HepG2 (cell line): Measurements from ENCODE around the gene CST3. TPM values are rescaled to one million over a fixed set of nuclear protein-coding genes. Genes with fewer than 3 reads are reported as not detected.

Experiments
- HNF1A ChIP-seq, 2 experiments: sonication (generic) in 1 of 2; formaldehyde crosslinking in 1 of 2; IDR thresholded peaks; 2 replicates each; pipeline versions ENCODE4 v1.4.0 to v1.6.1; 2016 to 2020; ENCODE audit warnings: borderline replicate concordance in 1 of 2, low read depth in 1 of 2, mild to moderate bottlenecking in 1 of 2, missing genetic modification reagents in 1 of 2
- HNRNPH1 ChIP-seq: fragments of 200-400 bp; formaldehyde crosslinking; optimal IDR thresholded peaks from 2 replicates; pipeline ENCODE3; 2017; ENCODE audit warnings: mild to moderate bottlenecking, low read depth, low read length
- KLF15 ChIP-seq: sonication (generic); formaldehyde crosslinking; IDR thresholded peaks from 2 replicates; pipeline ENCODE4 v1.8.1; 2023; ENCODE audit warnings: borderline replicate concordance, mild to moderate bottlenecking, inconsistent platforms, missing genetic modification reagents, mixed read lengths
- POLR2AphosphoS5 ChIP-seq: IDR thresholded peaks from 2 replicates; pipeline ENCODE4 v1.6.1; 2012; ENCODE audit warnings: low read depth, low read length
- ZHX2 ChIP-seq, 2 experiments: sonication (generic) in 1 of 2; formaldehyde crosslinking in 1 of 2; IDR thresholded peaks; 2 replicates each; pipeline versions ENCODE4 v1.6.1 to v1.9.0; 2014 to 2022; ENCODE audit warnings: antibody characterized with exemption in 1 of 2, borderline replicate concordance in 1 of 2, inconsistent platforms in 1 of 2, low read depth in 1 of 2, missing genetic modification reagents in 1 of 2
- ZIK1 ChIP-seq: sonication (generic); formaldehyde crosslinking; IDR thresholded peaks from 2 replicates; pipeline ENCODE4 v1.5.0; 2020; ENCODE audit warnings: mild to moderate bottlenecking, low read depth, missing genetic modification reagents, borderline replicate concordance
- ZNF333 ChIP-seq: sonication (generic); formaldehyde crosslinking; IDR thresholded peaks from 2 replicates; pipeline ENCODE4 v1.4.0; 2020; ENCODE audit warnings: mild to moderate bottlenecking, missing genetic modification reagents, borderline replicate concordance
- polyA plus RNA-seq, 8 experiments: library from polyadenylated mRNA; depleted of rRNA in 3 of 8; stranded (reverse) in 7 of 8; unstranded in 1 of 8; fragments of >200 nt; fragmentation: Illumina TruSeq in 4 of 8; extraction: Trizol in 4 of 8; gene quantifications; 2 replicates each; pipeline versions ENCODE4 v1.2.1 to v1.2.3, GENCODE V29; 2011 to 2016; ENCODE audit warnings: low read depth in 4 of 8, missing spikeins in 1 of 8, mixed read lengths in 1 of 8; ENCODE audit not compliant: insufficient read depth in 1 of 8
- total RNA-seq, 5 experiments: library from RNA; depleted of rRNA; stranded (reverse); fragments of >200 nt; fragmentation: Illumina TruSeq; extraction: Trizol; gene quantifications; 2 replicates each; pipeline ENCODE4 v1.2.3, GENCODE V29; 2016; ENCODE audit warnings: low read depth in 1 of 5
- TF ChIP-seq, protein P1 (sequence below): sonication (generic); formaldehyde crosslinking; IDR thresholded peaks from 2 replicates; pipeline ENCODE4 v1.4.0; 2020; ENCODE audit warnings: missing genetic modification reagents

The CST3 gene
- total and polyA plus RNA-seq, 2 of the 13 experiments (the other 11 are each of a cell fraction or from before 2014, with no cell fraction given): 690 to 1,005 TPM

DNA sequence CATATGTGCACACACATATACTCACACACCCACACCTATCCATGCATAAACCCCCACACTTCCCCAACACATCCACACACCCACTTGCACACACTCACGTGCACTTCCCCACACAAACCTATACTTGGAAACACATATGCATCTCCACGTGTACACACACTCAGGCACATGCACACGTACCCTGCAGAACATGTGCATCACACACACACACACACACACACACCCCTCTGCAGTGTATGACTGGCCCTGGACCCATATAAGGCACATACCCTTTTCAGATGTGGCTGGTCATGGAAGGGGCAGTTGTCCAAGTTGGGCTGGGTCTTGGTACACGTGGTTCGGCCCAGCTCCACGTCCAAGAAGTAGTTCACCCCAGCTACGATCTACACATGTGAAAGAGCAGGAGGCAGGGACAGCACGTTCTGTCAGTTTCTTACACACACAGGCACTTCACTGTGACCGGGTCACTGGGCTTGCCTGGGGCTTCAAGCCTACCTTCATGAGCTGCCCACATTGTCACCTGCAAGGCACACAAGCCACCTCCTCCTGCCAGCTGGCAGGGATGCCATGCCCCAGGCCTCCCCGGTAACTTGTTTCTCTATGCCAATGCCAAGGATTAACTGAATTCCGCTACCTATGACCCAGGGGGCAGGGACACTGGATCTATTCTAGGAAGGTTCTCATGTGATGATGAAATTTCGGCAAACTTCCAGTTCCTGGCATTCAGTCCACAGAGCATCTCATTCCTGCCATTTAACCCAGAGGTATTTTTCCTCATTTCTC lies 2.6 kb downstream of the CST3 start (continued):
- no peak for TF ChIP-seq KLF15
- TF ChIP-seq ZNF333 (CRISPR knock-in tag): no peak
- TF ChIP-seq POLR2AphosphoS5: peak; percentile 61
- TF ChIP-seq HNRNPH1: no peak
- TF ChIP-seq ZHX2 (IDR thresholded peaks at IDR 0.05; ENCODE audit: low read depth): no peak
- TF ChIP-seq ZHX2 (CRISPR knock-in tag; IDR thresholded peaks at IDR 0.05; ENCODE audit: borderline replicate concordance): no peak
- TF ChIP-seq HNF1A (IDR thresholded peaks at IDR 0.05; ENCODE audit: low read depth): no peak
- TF ChIP-seq HNF1A (CRISPR knock-in tag; IDR thresholded peaks at IDR 0.05; ENCODE audit: borderline replicate concordance): no peak
- TF ChIP-seq ZIK1 (CRISPR knock-in tag): no peak
- TF ChIP-seq, protein P1, sequence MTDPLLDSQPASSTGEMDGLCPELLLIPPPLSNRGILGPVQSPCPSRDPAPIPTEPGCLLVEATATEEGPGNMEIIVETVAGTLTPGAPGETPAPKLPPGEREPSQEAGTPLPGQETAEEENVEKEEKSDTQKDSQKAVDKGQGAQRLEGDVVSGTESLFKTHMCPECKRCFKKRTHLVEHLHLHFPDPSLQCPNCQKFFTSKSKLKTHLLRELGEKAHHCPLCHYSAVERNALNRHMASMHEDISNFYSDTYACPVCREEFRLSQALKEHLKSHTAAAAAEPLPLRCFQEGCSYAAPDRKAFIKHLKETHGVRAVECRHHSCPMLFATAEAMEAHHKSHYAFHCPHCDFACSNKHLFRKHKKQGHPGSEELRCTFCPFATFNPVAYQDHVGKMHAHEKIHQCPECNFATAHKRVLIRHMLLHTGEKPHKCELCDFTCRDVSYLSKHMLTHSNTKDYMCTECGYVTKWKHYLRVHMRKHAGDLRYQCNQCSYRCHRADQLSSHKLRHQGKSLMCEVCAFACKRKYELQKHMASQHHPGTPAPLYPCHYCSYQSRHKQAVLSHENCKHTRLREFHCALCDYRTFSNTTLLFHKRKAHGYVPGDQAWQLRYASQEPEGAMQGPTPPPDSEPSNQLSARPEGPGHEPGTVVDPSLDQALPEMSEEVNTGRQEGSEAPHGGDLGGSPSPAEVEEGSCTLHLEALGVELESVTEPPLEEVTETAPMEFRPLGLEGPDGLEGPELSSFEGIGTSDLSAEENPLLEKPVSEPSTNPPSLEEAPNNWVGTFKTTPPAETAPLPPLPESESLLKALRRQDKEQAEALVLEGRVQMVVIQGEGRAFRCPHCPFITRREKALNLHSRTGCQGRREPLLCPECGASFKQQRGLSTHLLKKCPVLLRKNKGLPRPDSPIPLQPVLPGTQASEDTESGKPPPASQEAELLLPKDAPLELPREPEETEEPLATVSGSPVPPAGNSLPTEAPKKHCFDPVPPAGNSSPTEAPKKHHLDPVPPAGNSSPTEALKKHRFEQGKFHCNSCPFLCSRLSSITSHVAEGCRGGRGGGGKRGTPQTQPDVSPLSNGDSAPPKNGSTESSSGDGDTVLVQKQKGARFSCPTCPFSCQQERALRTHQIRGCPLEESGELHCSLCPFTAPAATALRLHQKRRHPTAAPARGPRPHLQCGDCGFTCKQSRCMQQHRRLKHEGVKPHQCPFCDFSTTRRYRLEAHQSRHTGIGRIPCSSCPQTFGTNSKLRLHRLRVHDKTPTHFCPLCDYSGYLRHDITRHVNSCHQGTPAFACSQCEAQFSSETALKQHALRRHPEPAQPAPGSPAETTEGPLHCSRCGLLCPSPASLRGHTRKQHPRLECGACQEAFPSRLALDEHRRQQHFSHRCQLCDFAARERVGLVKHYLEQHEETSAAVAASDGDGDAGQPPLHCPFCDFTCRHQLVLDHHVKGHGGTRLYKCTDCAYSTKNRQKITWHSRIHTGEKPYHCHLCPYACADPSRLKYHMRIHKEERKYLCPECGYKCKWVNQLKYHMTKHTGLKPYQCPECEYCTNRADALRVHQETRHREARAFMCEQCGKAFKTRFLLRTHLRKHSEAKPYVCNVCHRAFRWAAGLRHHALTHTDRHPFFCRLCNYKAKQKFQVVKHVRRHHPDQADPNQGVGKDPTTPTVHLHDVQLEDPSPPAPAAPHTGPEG (CRISPR knock-in tag): no peak
